Measurements from ENCODE around the gene PANK2. TPM values are rescaled to one million over a fixed set of nuclear protein-coding genes. Genes with fewer than 3 reads are reported as not detected.

PANK2 gene
- total and polyA plus RNA-seq, 10 of the 15 experiments (the other 5 are each of a cell fraction or from before 2014, with no cell fraction given): 13.2 to 43.4 (median 33.3) TPM

DNA sequence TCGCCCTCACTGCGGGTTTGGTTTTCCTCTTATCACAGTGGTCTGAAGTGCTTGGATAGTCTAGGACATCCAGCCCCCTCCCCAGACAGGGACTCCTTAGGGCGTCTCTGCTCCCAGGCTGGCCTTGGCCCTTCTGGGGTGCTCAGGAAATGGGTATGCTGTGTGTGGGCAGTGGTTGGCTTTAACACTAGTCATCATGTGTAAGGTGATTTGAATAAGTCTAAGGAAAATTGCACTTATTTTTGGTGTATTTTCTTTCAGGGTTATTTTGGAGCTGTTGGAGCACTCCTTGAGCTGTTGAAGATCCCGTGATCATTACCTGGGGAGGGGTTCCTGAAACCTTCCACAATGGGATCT is 33.8 kb downstream of the PANK2 start:
- WGBS (ENCODE audit: insufficient coverage, insufficient replicate concordance, low lambda C conversion rate, missing lambda C conversion rate): 73% methylated on average over 4 of the region's 4 CpGs
- BruUV-seq (replicated peaks): no TSS peak
- no peak overlapping the region for H3K9ac ChIP-seq (ENCODE audit: control insufficient read depth, insufficient read depth, low read length)
- H3K4me3 ChIP-seq: no peak overlapping the region
- no peaks in the 10 kb centered on the region for H3K4me1 ChIP-seq (ENCODE audit: control insufficient read depth, insufficient read depth, low read length)
- no peak for FAIRE-seq
- ChIA-PET SMC1A (ENCODE audit: uncharacterized antibody, unreplicated experiment) (interaction anchor here (0.8 to 0.9 kb wide), 2 partner anchors 12 to 37 kb away, joined by 3 read pairs; no protein-coding TSS in a partner anchor), POLR2A (interaction anchor here (0.6 to 0.8 kb wide), 2 partner anchors 11 to 18 kb away, joined by 3 to 9 read pairs; no protein-coding TSS in a partner anchor), CTCF (no interaction called here), RAD21 (ENCODE audit: unreplicated experiment) (interaction anchor here (0.9 to 1.1 kb wide), 2 partner anchors 35 to 163 kb away, joined by 4 read pairs; no protein-coding TSS in a partner anchor)
- H3K79me2 ChIP-seq (ENCODE audit: control insufficient read depth, insufficient read depth, low read length): peaks cover 8% of the 10 kb centered on the region
- no peak overlapping the region for H2AFZ ChIP-seq (ENCODE audit: control insufficient read depth, low read depth, low read length)
- intact Hi-C loops (cut with micrococcal nuclease; ENCODE audit: unreplicated experiment): no loop called here
- no peak for ATAC-seq
- in situ Hi-C loops (cut with MboI): no loop called here
- no peak overlapping the region for H3K27ac ChIP-seq (ENCODE audit: control insufficient read depth, insufficient read depth)
- H3K9me3 ChIP-seq (replicated peaks; ENCODE audit: control insufficient read depth, insufficient read depth, low read length): no peaks in the 10 kb centered on the region
- H3K36me3 ChIP-seq (ENCODE audit: control insufficient read depth in 2 of 2, insufficient read depth in 2 of 2, low read length in 1 of 2): peaks cover 31 to 39% of the 10 kb centered on the region in 2 experiments
- H3K27me3 ChIP-seq (replicated peaks in 1 of 2; ENCODE audit: control insufficient read depth in 2 of 2, insufficient read depth in 2 of 2, low read length in 1 of 2): no peaks in the 10 kb centered on the region
- H4K20me1 ChIP-seq (ENCODE audit: control insufficient read depth, insufficient read depth): peaks cover 3% of the 10 kb centered on the region; the same call in 1 of the 2 replicates
- H3K4me2 ChIP-seq (ENCODE audit: control insufficient read depth, insufficient read depth): no peak overlapping the region
- DNase-seq (ENCODE audit: low read depth, low spot score): no peak
- TF ChIP-seq E4F1 (IDR thresholded peaks at IDR 0.05; ENCODE audit: borderline replicate concordance, partially characterized antibody) (no peak), ETV6 (conservative IDR thresholded peaks at IDR 0.05 in 1 of 2, IDR thresholded peaks at IDR 0.05 in 1 of 2; ENCODE audit: borderline replicate concordance in 1 of 2, low read depth in 1 of 2) (no peak), ZNF687 (IDR thresholded peaks at IDR 0.05) (no peak), HDAC2 (IDR thresholded peaks at IDR 0.05) (no peak), MYB (IDR thresholded peaks at IDR 0.05; ENCODE audit: borderline replicate concordance, low read depth, low read length) (no peak), CHD2 (IDR thresholded peaks at IDR 0.05; ENCODE audit: borderline replicate concordance, low read depth, low read length) (no peak), BHLHE40 (IDR thresholded peaks at IDR 0.05; ENCODE audit: borderline replicate concordance in 1 of 2, low read depth in 2 of 2, low read length in 1 of 2) (no peak), CTCF (IDR thresholded peaks at IDR 0.05 in 2 of 3, conservative IDR thresholded peaks at IDR 0.05 in 1 of 3; ENCODE audit: control insufficient read depth in 2 of 3, extremely low read depth in 1 of 3, insufficient read depth in 1 of 3, low read depth in 3 of 3, low read length in 3 of 3) (no peak), SMC3 (IDR thresholded peaks at IDR 0.05; ENCODE audit: borderline replicate concordance, low read length) (no peak), FOXK2 (IDR thresholded peaks at IDR 0.05) (no peak)
- TF ChIP-seq, protein P1, sequence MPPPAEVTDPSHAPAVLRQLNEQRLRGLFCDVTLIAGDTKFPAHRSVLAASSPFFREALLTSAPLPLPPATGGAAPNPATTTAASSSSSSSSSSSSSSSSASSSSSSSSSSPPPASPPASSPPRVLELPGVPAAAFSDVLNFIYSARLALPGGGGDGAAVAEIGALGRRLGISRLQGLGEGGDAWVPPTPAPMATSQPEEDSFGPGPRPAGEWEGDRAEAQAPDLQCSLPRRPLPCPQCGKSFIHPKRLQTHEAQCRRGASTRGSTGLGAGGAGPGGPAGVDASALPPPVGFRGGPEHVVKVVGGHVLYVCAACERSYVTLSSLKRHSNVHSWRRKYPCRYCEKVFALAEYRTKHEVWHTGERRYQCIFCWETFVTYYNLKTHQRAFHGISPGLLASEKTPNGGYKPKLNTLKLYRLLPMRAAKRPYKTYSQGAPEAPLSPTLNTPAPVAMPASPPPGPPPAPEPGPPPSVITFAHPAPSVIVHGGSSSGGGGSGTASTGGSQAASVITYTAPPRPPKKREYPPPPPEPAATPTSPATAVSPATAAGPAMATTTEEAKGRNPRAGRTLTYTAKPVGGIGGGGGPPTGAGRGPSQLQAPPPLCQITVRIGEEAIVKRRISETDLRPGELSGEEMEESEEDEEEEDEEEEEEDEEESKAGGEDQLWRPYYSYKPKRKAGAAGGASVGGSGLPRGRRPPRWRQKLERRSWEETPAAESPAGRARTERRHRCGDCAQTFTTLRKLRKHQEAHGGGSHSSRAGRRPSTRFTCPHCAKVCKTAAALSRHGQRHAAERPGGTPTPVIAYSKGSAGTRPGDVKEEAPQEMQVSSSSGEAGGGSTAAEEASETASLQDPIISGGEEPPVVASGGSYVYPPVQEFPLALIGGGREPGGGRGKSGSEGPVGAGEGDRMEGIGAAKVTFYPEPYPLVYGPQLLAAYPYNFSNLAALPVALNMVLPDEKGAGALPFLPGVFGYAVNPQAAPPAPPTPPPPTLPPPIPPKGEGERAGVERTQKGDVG (CRISPR knock-in tag; IDR thresholded peaks at IDR 0.05): no peak

Measured in GM12878 (cell line).